ENCODE measurements around the gene IPO4. TPM values are rescaled to one million over a fixed set of nuclear protein-coding genes. Genes with fewer than 3 reads are reported as not detected.

IPO4 gene
- total and polyA plus RNA-seq, 2 donors (not counting 1 experiment from before 2014, with no cell fraction given), result 12.4 to 25.3 TPM

- H3K4me3 ChIP-seq (replicated peaks in 1 of 4; ENCODE audit: control extremely low read depth in 1 of 4, insufficient read depth in 1 of 4, low read depth in 3 of 4, low read length in 4 of 4), result peak within 1 kb of the TSS in 1 of 4 experiments; percentile 44
- no peak within 1 kb of the TSS for H3K9ac ChIP-seq (ENCODE audit: insufficient read depth, low read length)
- no peaks in the 10 kb centered on the region for H3K27me3 ChIP-seq (ENCODE audit: control insufficient read depth, insufficient read depth, low read length)
- H4K20me1 ChIP-seq (ENCODE audit: control insufficient read depth, extremely low read depth, insufficient read depth, low read length), result no peaks in the 10 kb centered on the region
- no peak within 1 kb of the TSS for H3K27ac ChIP-seq (ENCODE audit: insufficient read depth, low read length)
- H2AFZ ChIP-seq (ENCODE audit: low read length), result no peak within 1 kb of the TSS
- no peaks in the 10 kb centered on the region for H3K4me1 ChIP-seq (ENCODE audit: control insufficient read depth, extremely low read depth, insufficient read depth, low read length)
- TF ChIP-seq CTCF (conservative IDR thresholded peaks at IDR 0.05 in 1 of 2, IDR thresholded peaks at IDR 0.05 in 1 of 2; ENCODE audit: low read depth in 1 of 2, low read length in 2 of 2) (no peak), EZH2 (IDR thresholded peaks at IDR 0.05; ENCODE audit: low read length, missing control alignments) (no peak)
- peaks cover 9% of the 10 kb centered on the region for H3K36me3 ChIP-seq (ENCODE audit: control insufficient read depth, insufficient read depth, low read length)
- no peaks in the 10 kb centered on the region for H3K79me2 ChIP-seq (ENCODE audit: control insufficient read depth, insufficient read depth, low read length)
- H3K9me3 ChIP-seq (ENCODE audit: control insufficient read depth, insufficient read depth, low read depth, low read length), result no peaks in the 10 kb centered on the region
- peak; percentile 85 to 96 for DNase-seq (ENCODE audit: low read depth in 2 of 2)
- no peak within 1 kb of the TSS for H3K4me2 ChIP-seq (ENCODE audit: extremely low read depth, insufficient read depth, low read length)
These were observed 17.0 kb downstream of the IPO4 start, which contains the start of gene REC8 for GRCh38 chr14:24171422-24172260. REC8 (plus strand) TSS chr14:24172080; CDS start chr14:24172553, 473 bp downstream.

GRCh38 chr14:24167469-24168114, 21.0 kb downstream of the IPO4 start:
- H3K36me3 ChIP-seq (ENCODE audit: control insufficient read depth, insufficient read depth, low read length), result peaks cover 34% of the 10 kb centered on the region

More at GRCh38 chr14:24167469-24168114, 21.0 kb downstream of the IPO4 start:
- no peak for DNase-seq (ENCODE audit: low read depth in 2 of 2)
- H3K9me3 ChIP-seq (ENCODE audit: control insufficient read depth, insufficient read depth, low read depth, low read length), result no peaks in the 10 kb centered on the region
- H2AFZ ChIP-seq (ENCODE audit: low read length), result no peak overlapping the region
- H3K9ac ChIP-seq (ENCODE audit: insufficient read depth, low read length), result no peak overlapping the region
- H3K27me3 ChIP-seq (ENCODE audit: control insufficient read depth, insufficient read depth, low read length), result no peaks in the 10 kb centered on the region
- H3K79me2 ChIP-seq (ENCODE audit: control insufficient read depth, insufficient read depth, low read length), result peaks cover 7% of the 10 kb centered on the region
- TF ChIP-seq EZH2 (IDR thresholded peaks at IDR 0.05; ENCODE audit: low read length, missing control alignments) (no peak), CTCF (conservative IDR thresholded peaks at IDR 0.05 in 1 of 2, IDR thresholded peaks at IDR 0.05 in 1 of 2; ENCODE audit: low read depth in 1 of 2, low read length in 2 of 2) (no peak)
- H3K4me1 ChIP-seq (ENCODE audit: control insufficient read depth, extremely low read depth, insufficient read depth, low read length), result peaks cover 2% of the 10 kb centered on the region
- H3K4me3 ChIP-seq (replicated peaks in 1 of 4; ENCODE audit: control extremely low read depth in 1 of 4, insufficient read depth in 1 of 4, low read depth in 3 of 4, low read length in 4 of 4), result no peak overlapping the region
- no peak overlapping the region for H3K27ac ChIP-seq (ENCODE audit: insufficient read depth, low read length)
- no peaks in the 10 kb centered on the region for H4K20me1 ChIP-seq (ENCODE audit: control insufficient read depth, extremely low read depth, insufficient read depth, low read length)
- H3K4me2 ChIP-seq (ENCODE audit: extremely low read depth, insufficient read depth, low read length), result no peak overlapping the region

All from fibroblast of lung (primary cell).